Coronary artery (tissue), 2 donors: ENCODE measurements around the gene SUDS3.

Experiments used
- DNase-seq: peaks from one replicate; pipeline ENCODE4 v3.0.0-alpha.2; 2017; ENCODE audit warnings: low spot score
- H3K27ac ChIP-seq, 2 donors: fragments of 200-600 bp; sonication (generic); one replicate each; pipeline ENCODE4 v1.5.1; 2016 to 2019
- H3K4me3 ChIP-seq: fragments of 200-600 bp; sonication (generic); 2 replicates; pipeline ENCODE4 v1.5.1; 2016; ENCODE audit warnings: mild to moderate bottlenecking, moderate library complexity
- CTCF ChIP-seq: fragments of 200-600 bp; sonication (generic); IDR thresholded peaks from one replicate; pipeline ENCODE4 v1.5.1; 2019; ENCODE audit warnings: antibody characterized with exemption

SUDS3 gene

GRCh38 chr12:118429688-118430383 lies 53.5 kb downstream of the SUDS3 start:
- Histone ChIP-seq H3K27ac (no peak overlapping the region), H3K4me3 (no peak overlapping the region)
- DNase-seq = no peak
- TF ChIP-seq CTCF = no peak

GRCh38 chr12:118430516-118430915 lies 54.2 kb downstream of the SUDS3 start:
- Histone ChIP-seq H3K27ac (no peak overlapping the region), H3K4me3 (no peak overlapping the region)
- no peak for TF ChIP-seq CTCF
- no peak for DNase-seq

GRCh38 chr12:118432812-118433545 lies 56.6 kb downstream of the SUDS3 start:
- DNase-seq = no peak
- Histone ChIP-seq H3K4me3 (no peak overlapping the region), H3K27ac (no peak overlapping the region)
- TF ChIP-seq CTCF = no peak

GRCh38 chr12:118436002-118436730 lies 59.8 kb downstream of the SUDS3 start:
- Histone ChIP-seq H3K27ac (no peak overlapping the region), H3K4me3 (no peak overlapping the region)
- DNase-seq = no peak
- TF ChIP-seq CTCF = no peak

- H3K27ac ChIP-seq = no peak overlapping the region
- DNase-seq = no peak
- no peak for TF ChIP-seq CTCF
- H3K4me3 ChIP-seq = no peak overlapping the region
Observed at GRCh38 chr12:118436986-118437385, 60.6 kb downstream of the SUDS3 start.

- TF ChIP-seq CTCF = no peak
- no peak overlapping the region for H3K4me3 ChIP-seq
Observed at GRCh38 chr12:118439068-118439467, 62.7 kb downstream of the SUDS3 start.

More at GRCh38 chr12:118439068-118439467, 62.7 kb downstream of the SUDS3 start:
- no peak overlapping the region for H3K27ac ChIP-seq
- no peak for DNase-seq
